K562 (cell line): Measurements from ENCODE around the gene POLRMT. TPM values are rescaled to one million over a fixed set of nuclear protein-coding genes. Genes with fewer than 3 reads are reported as not detected.
A peak's percentile ranks its signal among the peaks of the same experiment; 100 is the strongest.

Experiments used
- ATF7 ChIP-seq: fragments of 450-650 bp; IDR thresholded peaks from 2 replicates; pipeline ENCODE4 v1.7.1; 2014; ENCODE audit warnings: mild to moderate bottlenecking, moderate library complexity
- BRD9 ChIP-seq: fragments of 450-650 bp; IDR thresholded peaks from 2 replicates; pipeline ENCODE4 v1.6.1; 2018; ENCODE audit warnings: low read depth; ENCODE audit not compliant: partially characterized antibody
- DPF2 ChIP-seq: fragments of 450-650 bp; IDR thresholded peaks from 2 replicates; pipeline ENCODE4 v1.6.1; 2016
- E2F6 ChIP-seq, 2 experiments: IDR thresholded peaks; 2 replicates each; pipeline ENCODE4 v1.6.1; 2011; ENCODE audit warnings: borderline replicate concordance in 1 of 2, control low read depth in 1 of 2, low read depth in 1 of 2, low read length in 1 of 2, mild to moderate bottlenecking in 1 of 2, mixed read lengths in 1 of 2, moderate library complexity in 1 of 2; ENCODE audit not compliant: insufficient read depth in 1 of 2, insufficient read length in 1 of 2, poor library complexity in 1 of 2, severe bottlenecking in 1 of 2; ENCODE audit errors: extremely low read depth in 1 of 2
- EGR1 ChIP-seq: fragments of 450-650 bp; conservative IDR thresholded peaks from 2 replicates; pipeline ENCODE4 v1.6.1; 2017; ENCODE audit warnings: mild to moderate bottlenecking
- EWSR1 ChIP-seq: fragments of 450-650 bp; IDR thresholded peaks from 2 replicates; pipeline ENCODE4 v1.6.1; 2018; ENCODE audit warnings: borderline replicate concordance, mild to moderate bottlenecking, low read depth, moderate library complexity; ENCODE audit not compliant: partially characterized antibody
- FOXM1 ChIP-seq, 2 experiments: fragments of 450-650 bp in 1 of 2; sonication (generic) in 1 of 2; formaldehyde crosslinking in 1 of 2; IDR thresholded peaks; 2 replicates each; pipeline versions ENCODE4 v1.6.1 to v1.9.0; 2017 to 2022; ENCODE audit warnings: low read depth in 2 of 2, mild to moderate bottlenecking in 2 of 2, missing genetic modification reagents in 1 of 2, moderate library complexity in 1 of 2
- GABPA ChIP-seq: fragments of 200-800 bp; sonication (Bioruptor generic); conservative IDR thresholded peaks from 2 replicates; pipeline ENCODE4 v1.6.1; 2016; ENCODE audit warnings: low read depth, missing genetic modification characterization, missing compliant biosample characterization
- HMGN3 ChIP-seq: IDR thresholded peaks from 2 replicates; pipeline ENCODE4 v1.6.1; 2011; ENCODE audit warnings: borderline replicate concordance, low read depth, mild to moderate bottlenecking, mixed read lengths, low read length; ENCODE audit not compliant: insufficient read length; ENCODE audit errors: extremely low read depth
- MYC ChIP-seq, 2 experiments: fragments of 250-450 bp in 1 of 2; sonication (Bioruptor Pico) in 1 of 2; IDR thresholded peaks; 2 replicates each; pipeline versions ENCODE4 v1.5.1 to v1.6.1; 2012 to 2021; ENCODE audit warnings: low read depth in 2 of 2, borderline replicate concordance in 1 of 2, improper control_type of control experiment in 1 of 2, low read length in 1 of 2, mild to moderate bottlenecking in 1 of 2, moderate library complexity in 1 of 2
- PKNOX1 ChIP-seq: fragments of 450-650 bp; IDR thresholded peaks from 2 replicates; pipeline ENCODE4 v1.6.1; 2016
- RB1 ChIP-seq: fragments of 450-650 bp; IDR thresholded peaks from 2 replicates; pipeline ENCODE4 v1.6.1; 2017; ENCODE audit warnings: low read depth, mild to moderate bottlenecking
- TFAM ChIP-seq: fragments of 250-450 bp; sonication (Bioruptor Pico); conservative IDR thresholded peaks from 2 replicates; pipeline ENCODE4 v1.5.0; 2021; ENCODE audit warnings: mild to moderate bottlenecking, moderate library complexity
- ZBED1 ChIP-seq: IDR thresholded peaks from 2 replicates; pipeline ENCODE4 v1.6.1; 2014
- ZBTB7A ChIP-seq: IDR thresholded peaks from 2 replicates; pipeline ENCODE4 v1.6.1; 2011; ENCODE audit warnings: low read depth, mild to moderate bottlenecking, low read length, moderate library complexity, borderline replicate concordance; ENCODE audit not compliant: control insufficient read depth
- ZNF3 ChIP-seq: fragments of 250-450 bp; sonication (Bioruptor Pico); IDR thresholded peaks from 2 replicates; pipeline ENCODE4 v1.5.0; 2021; ENCODE audit warnings: mild to moderate bottlenecking, moderate library complexity
- ZNF655 ChIP-seq: fragments of 250-450 bp; sonication (Bioruptor Pico); IDR thresholded peaks from 2 replicates; pipeline ENCODE4 v1.5.0; 2021
- polyA plus RNA-seq, 8 experiments: library from polyadenylated mRNA; depleted of rRNA in 4 of 8; stranded (reverse) in 5 of 8; unstranded in 3 of 8; fragments of >200 nt; fragmentation: Nextera tagmentation in 2 of 8; fragmentation: Illumina TruSeq in 1 of 8; extraction: Ambion mirVana in 2 of 8; extraction: Trizol in 1 of 8; gene quantifications; 2 replicates each; pipeline versions ENCODE4 v1.2.1 to v1.2.3, GENCODE V29; 2011 to 2014; ENCODE audit warnings: inconsistent platforms in 1 of 8, missing spikeins in 1 of 8
- total RNA-seq, 7 experiments: library from RNA; depleted of rRNA in 6 of 7; stranded (reverse); fragments of >200 nt in 6 of 7; fragmentation: Illumina TruSeq in 2 of 7; extraction: Trizol in 2 of 7; gene quantifications; 2 replicates each; pipeline versions ENCODE4 v1.2.1 to v1.2.3, GENCODE V29; 2011 to 2021; ENCODE audit warnings: low replicate concordance in 1 of 7

Gene POLRMT
- total and polyA plus RNA-seq, 9 of the 15 experiments (the other 6 are each of a cell fraction or from before 2014, with no cell fraction given): 30.3 to 144 (median 68.0) TPM

GRCh38 chr19:610801-611480 is 22.4 kb downstream of the POLRMT start (continued):
- TF ChIP-seq E2F6 (IDR thresholded peaks at IDR 0.05; ENCODE audit: borderline replicate concordance in 1 of 2, extremely low read depth in 1 of 2, insufficient read depth in 1 of 2, insufficient read length in 1 of 2, low read depth in 1 of 2, low read length in 1 of 2, poor library complexity in 1 of 2, severe bottlenecking in 1 of 2) (peak; percentile 24 to 43), GABPA (peak; percentile 93), ZBTB7A (peak; percentile 94), ZNF3 (CRISPR knock-in tag) (no peak), EWSR1 (no peak), MYC (IDR thresholded peaks at IDR 0.05; ENCODE audit: low read depth, low read length) (no peak; the same call in 1 of the 2 replicates), MYC (CRISPR knock-in tag; IDR thresholded peaks at IDR 0.05; ENCODE audit: borderline replicate concordance, low read depth) (0 out of 2 replicates have a peak, but pooled peaks have one; percentile 15), EGR1 (peak; percentile 89), RB1 (0 out of 2 replicates have a peak, but pooled peaks have one; percentile 15), PKNOX1 (peak; percentile 31), FOXM1 (IDR thresholded peaks at IDR 0.05; ENCODE audit: low read depth) (peak; percentile 57), FOXM1 (CRISPR knock-in tag; IDR thresholded peaks at IDR 0.05; ENCODE audit: low read depth) (no peak), ATF7 (0 out of 2 replicates have a peak, but pooled peaks have one; percentile 34), TFAM (CRISPR knock-in tag) (no peak), DPF2 (peak; percentile 66), BRD9 (no peak), ZBED1 (0 out of 2 replicates have a peak, but pooled peaks have one; percentile 45), ZNF655 (CRISPR knock-in tag) (no peak), HMGN3 (no peak)
